HG02763 (cell line): ENCODE measurements around the gene KRT31.
"Not testable (repeated sequence)": the region's sequence is repeated elsewhere in the genome, so short reads cannot be mapped to it uniquely, and the experiment has no call there.

ENCODE experiments used
- ATAC-seq: cut with Tn5 transposase; IDR thresholded peaks from one replicate; pipeline ENCODE4 v1.9.1; 2021; ENCODE audit warnings: mild to moderate bottlenecking, moderate library complexity; ENCODE audit not compliant: unreplicated experiment

Gene KRT31

GRCh38 chr17:41392278-41392677 is 5.1 kb downstream of the KRT31 start:
- ATAC-seq, result no peak

- ATAC-seq, result no peak
These were observed 5.9 kb downstream of the KRT31 start for GRCh38 chr17:41391535-41391934.

- ATAC-seq, result no peak
These were observed 6.9 kb downstream of the KRT31 start for GRCh38 chr17:41390411-41390938.

GRCh38 chr17:41387670-41388069 is 9.7 kb downstream of the KRT31 start:
- no peak for ATAC-seq

GRCh38 chr17:41386227-41386626 is 11.2 kb downstream of the KRT31 start:
- ATAC-seq, result no peak

- ATAC-seq, result no peak
These were observed 13.7 kb downstream of the KRT31 start for GRCh38 chr17:41383690-41384089.

- ATAC-seq, result no peak
These were observed 15.0 kb downstream of the KRT31 start for GRCh38 chr17:41382394-41382793.

GRCh38 chr17:41381943-41382342 is 15.5 kb downstream of the KRT31 start, which contains the start of gene KRT34:
Gene KRT34, minus strand, starts transcription at chr17:41382306. Its CDS starts 60 bp downstream, at chr17:41382246.
- not testable (repeated sequence) for ATAC-seq

GRCh38 chr17:41380091-41380490 is 17.3 kb downstream of the KRT31 start:
- not testable (repeated sequence) for ATAC-seq

GRCh38 chr17:41377546-41377945 is 19.9 kb downstream of the KRT31 start:
- ATAC-seq, result no peak

- no peak for ATAC-seq
These were observed 27.7 kb downstream of the KRT31 start, which contains the start of gene KRT33B for GRCh38 chr17:41369713-41370112. Gene KRT33B, minus strand, starts transcription at chr17:41369813. Its CDS starts 63 bp downstream, at chr17:41369750.

GRCh38 chr17:41369023-41369422 is 28.4 kb downstream of the KRT31 start:
- no peak for ATAC-seq

- ATAC-seq, result no peak
These were observed 29.9 kb downstream of the KRT31 start for GRCh38 chr17:41367426-41368075.

GRCh38 chr17:41366070-41366469 is 31.3 kb downstream of the KRT31 start:
- ATAC-seq, result no peak

- ATAC-seq, result no peak
These were observed 33.5 kb downstream of the KRT31 start for GRCh38 chr17:41363881-41364280.

- no peak for ATAC-seq
These were observed 37.0 kb downstream of the KRT31 start for GRCh38 chr17:41360296-41360995.

- no peak for ATAC-seq
These were observed 42.9 kb downstream of the KRT31 start for GRCh38 chr17:41354536-41354935.

- no peak for ATAC-seq
These were observed 44.6 kb downstream of the KRT31 start for GRCh38 chr17:41352597-41353366.

GRCh38 chr17:41351177-41351576 is 46.2 kb downstream of the KRT31 start:
- ATAC-seq, result no peak

GRCh38 chr17:41350381-41350878 is 47.0 kb downstream of the KRT31 start, which contains the start of gene KRT33A:
Gene KRT33A, minus strand, starts transcription at chr17:41350828. Its CDS starts 61 bp downstream, at chr17:41350767.
- ATAC-seq, result not testable (repeated sequence)
